A673 (cell line): ENCODE measurements around the gene MAST4. TPM values are rescaled to one million over a fixed set of nuclear protein-coding genes. Genes with fewer than 3 reads are reported as not detected.

Experiments
- BruUV-seq: library from RNA; stranded (reverse); fragments of 400-500 nt; replicated peaks from 2 replicates; lab custom pipeline; 2021; lab: Mats Ljungman, UMichigan
- CTCF ChIA-PET: fragments of 300-600 bp; sonication (Branson Sonifier 250); formaldehyde crosslinking; loops from one replicate; lab custom pipeline; 2022; ENCODE audit warnings: antibody characterized with exemption; lab: Charles Lee
- POLR2A ChIA-PET: fragments of 300-600 bp; sonication (Branson Sonifier 250); formaldehyde crosslinking; loops from one replicate; lab custom pipeline; 2022; ENCODE audit warnings: antibody characterized with exemption; ENCODE audit not compliant: low non-redundant PET; lab: Charles Lee
- DNase-seq: peaks from one replicate; pipeline ENCODE4 v3.0.0-alpha.2; 2015; ENCODE audit warnings: low spot score
- H3K27ac ChIP-seq: fragments of 200-600 bp; sonication (generic); 2 replicates; pipeline ENCODE4 v1.5.1; 2016; ENCODE audit warnings: mixed run types, low read depth, mild to moderate bottlenecking, mixed read lengths, antibody characterized with exemption, low read length; ENCODE audit not compliant: poor library complexity, severe bottlenecking
- H3K27me3 ChIP-seq: fragments of 200-600 bp; sonication (generic); replicated peaks from 2 replicates; pipeline ENCODE4 v1.6.1; 2017; ENCODE audit warnings: mixed run types, low read depth, mild to moderate bottlenecking, mixed read lengths, antibody characterized with exemption, low read length; ENCODE audit not compliant: insufficient read depth, poor library complexity
- H3K36me3 ChIP-seq: fragments of 200-600 bp; sonication (generic); 2 replicates; pipeline ENCODE4 v1.6.1; 2016; ENCODE audit warnings: mixed run types, mild to moderate bottlenecking, mixed read lengths, antibody characterized with exemption, low read length; ENCODE audit not compliant: insufficient read depth, poor library complexity, severe bottlenecking
- H3K4me1 ChIP-seq: fragments of 200-600 bp; sonication (generic); 2 replicates; pipeline ENCODE4 v1.6.1; 2017; ENCODE audit warnings: mixed run types, mild to moderate bottlenecking, mixed read lengths, antibody characterized with exemption, low read length; ENCODE audit not compliant: insufficient read depth, poor library complexity, severe bottlenecking
- H3K4me3 ChIP-seq: fragments of 200-600 bp; sonication (generic); 2 replicates; pipeline ENCODE4 v1.5.1; 2016; ENCODE audit warnings: low read depth, mixed run types, mild to moderate bottlenecking, mixed read lengths, low read length; ENCODE audit not compliant: poor library complexity, severe bottlenecking
- H3K9me3 ChIP-seq: fragments of 200-600 bp; sonication (generic); 2 replicates; pipeline ENCODE4 v1.6.1; 2016; ENCODE audit warnings: mixed run types, low read depth, mild to moderate bottlenecking, mixed read lengths, antibody characterized with exemption, low read length; ENCODE audit not compliant: poor library complexity, severe bottlenecking
- EZH2 ChIP-seq: fragments of 200-600 bp; sonication (generic); IDR thresholded peaks from 2 replicates; pipeline ENCODE4 v1.6.1; 2017; ENCODE audit warnings: borderline replicate concordance, low read depth, mild to moderate bottlenecking, mixed read lengths, antibody characterized with exemption, low read length; ENCODE audit not compliant: poor library complexity, severe bottlenecking
- intact Hi-C: fragments of 100-400 bp; cut with micrococcal nuclease; formaldehyde crosslinking; loops from one replicate; pipeline ENCODE4 v1.10.0; 2022; ENCODE audit not compliant: unreplicated experiment
- total RNA-seq: library from RNA; stranded (reverse); gene quantifications from 2 replicates; pipeline ENCODE4 v1.2.3, GENCODE V29; 2021
- TF ChIP-seq, protein P1 (sequence below): fragments of 300-800, 200-600 bp; sonication (generic); conservative IDR thresholded peaks from 2 replicates; pipeline ENCODE4 v1.5.1; 2017; ENCODE audit warnings: low read depth, mild to moderate bottlenecking, antibody characterized with exemption, low read length, moderate library complexity, mixed read lengths

The MAST4 gene
- total RNA-seq, 1 experiment from 2014 or later, result 4.5 TPM

DNA sequence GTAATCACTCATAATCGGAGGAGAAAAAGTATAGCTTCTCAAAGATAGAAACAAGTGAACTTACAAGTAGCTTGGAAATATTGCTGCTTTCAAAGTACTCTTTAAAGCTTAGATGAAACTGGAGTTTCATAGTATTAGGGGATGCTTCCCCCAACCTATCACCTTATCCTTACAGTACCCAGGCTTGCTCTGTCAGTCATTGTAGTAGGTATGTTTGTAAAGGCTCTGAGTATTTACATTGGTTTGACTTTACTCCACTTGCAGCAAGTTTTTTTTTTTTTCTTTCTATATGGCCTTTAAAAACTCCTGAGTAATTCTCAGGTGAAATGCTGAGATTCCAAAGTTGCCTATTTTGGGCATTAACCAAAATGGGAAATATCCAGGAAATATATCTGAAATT, 515.6 kb downstream of the MAST4 start:
- ChIA-PET CTCF (no interaction called here), POLR2A (no interaction called here)
- H3K9me3 ChIP-seq, result no peaks in the 10 kb centered on the region
- DNase-seq, result no peak
- H3K4me1 ChIP-seq, result peaks cover 4% of the 10 kb centered on the region
- BruUV-seq, result no TSS peak
- intact Hi-C loops, result no loop called here
- no peak overlapping the region for H3K4me3 ChIP-seq
- no peak for TF ChIP-seq EZH2
- TF ChIP-seq, protein P1, sequence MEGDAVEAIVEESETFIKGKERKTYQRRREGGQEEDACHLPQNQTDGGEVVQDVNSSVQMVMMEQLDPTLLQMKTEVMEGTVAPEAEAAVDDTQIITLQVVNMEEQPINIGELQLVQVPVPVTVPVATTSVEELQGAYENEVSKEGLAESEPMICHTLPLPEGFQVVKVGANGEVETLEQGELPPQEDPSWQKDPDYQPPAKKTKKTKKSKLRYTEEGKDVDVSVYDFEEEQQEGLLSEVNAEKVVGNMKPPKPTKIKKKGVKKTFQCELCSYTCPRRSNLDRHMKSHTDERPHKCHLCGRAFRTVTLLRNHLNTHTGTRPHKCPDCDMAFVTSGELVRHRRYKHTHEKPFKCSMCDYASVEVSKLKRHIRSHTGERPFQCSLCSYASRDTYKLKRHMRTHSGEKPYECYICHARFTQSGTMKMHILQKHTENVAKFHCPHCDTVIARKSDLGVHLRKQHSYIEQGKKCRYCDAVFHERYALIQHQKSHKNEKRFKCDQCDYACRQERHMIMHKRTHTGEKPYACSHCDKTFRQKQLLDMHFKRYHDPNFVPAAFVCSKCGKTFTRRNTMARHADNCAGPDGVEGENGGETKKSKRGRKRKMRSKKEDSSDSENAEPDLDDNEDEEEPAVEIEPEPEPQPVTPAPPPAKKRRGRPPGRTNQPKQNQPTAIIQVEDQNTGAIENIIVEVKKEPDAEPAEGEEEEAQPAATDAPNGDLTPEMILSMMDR, result no peak
- H3K36me3 ChIP-seq, result no peaks in the 10 kb centered on the region
- H3K27me3 ChIP-seq, result no peaks in the 10 kb centered on the region
- no peak overlapping the region for H3K27ac ChIP-seq

DNA sequence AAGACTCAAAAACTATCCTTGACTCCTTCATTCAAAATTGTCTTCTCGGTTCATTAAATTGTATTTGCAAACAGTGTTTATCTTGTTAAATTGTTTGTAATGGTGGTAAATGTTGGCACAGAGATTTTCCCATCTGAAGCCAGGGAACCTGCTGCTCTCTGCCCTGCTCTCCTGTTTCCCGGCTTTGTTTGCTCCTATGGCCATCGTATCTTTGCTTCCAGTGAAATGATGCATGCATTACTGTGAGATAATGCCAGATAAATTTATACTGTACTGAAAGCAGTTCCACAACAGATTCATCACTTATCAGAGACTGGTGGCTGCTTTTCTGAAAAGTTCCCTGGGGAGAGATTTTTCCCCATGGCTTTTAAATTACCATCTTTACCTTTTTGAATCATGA, 519.1 kb downstream of the MAST4 start:
- DNase-seq, result no peak
- no peaks in the 10 kb centered on the region for H3K9me3 ChIP-seq
- no peak overlapping the region for H3K27ac ChIP-seq
- ChIA-PET POLR2A (no interaction called here), CTCF (no interaction called here)
- H3K4me3 ChIP-seq, result no peak overlapping the region
- no peaks in the 10 kb centered on the region for H3K4me1 ChIP-seq
- TF ChIP-seq, protein P1, result no peak
- TF ChIP-seq EZH2, result no peak
- no peaks in the 10 kb centered on the region for H3K36me3 ChIP-seq
- BruUV-seq, result no TSS peak
- H3K27me3 ChIP-seq, result no peaks in the 10 kb centered on the region
- intact Hi-C loops, result no loop called here

DNA sequence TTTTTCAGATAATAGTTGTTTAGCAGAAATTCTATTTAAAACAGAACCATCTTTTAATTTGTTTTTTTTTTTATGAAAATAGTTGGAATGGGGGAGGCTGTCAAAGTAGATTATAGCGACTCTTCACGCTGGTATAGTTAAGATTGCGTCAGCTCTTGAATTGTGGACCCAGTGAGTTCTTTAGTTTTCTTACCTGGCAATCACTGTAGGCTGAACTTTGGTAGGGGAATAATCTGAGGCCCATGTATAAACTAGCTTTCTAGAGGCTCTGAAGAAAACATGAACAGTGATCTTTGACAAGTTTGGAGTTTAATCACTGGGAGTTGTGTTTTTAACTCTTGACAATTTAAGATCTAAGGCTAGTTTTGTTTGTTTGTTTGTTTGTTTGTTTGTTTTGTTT, 519.6 kb downstream of the MAST4 start:
- no peak overlapping the region for H3K27ac ChIP-seq
- no peaks in the 10 kb centered on the region for H3K9me3 ChIP-seq
- H3K27me3 ChIP-seq, result no peaks in the 10 kb centered on the region
- H3K4me1 ChIP-seq, result no peaks in the 10 kb centered on the region
- H3K4me3 ChIP-seq, result no peak overlapping the region
- no peaks in the 10 kb centered on the region for H3K36me3 ChIP-seq
- no peak for DNase-seq
- CTCF ChIA-PET, result no interaction called here
- no TSS peak for BruUV-seq
- POLR2A ChIA-PET, result no interaction called here
- intact Hi-C loops, result no loop called here
- TF ChIP-seq, protein P1, result no peak
